Panc1 (cell line): Measurements from ENCODE around the gene TOP1. TPM values are rescaled to one million over a fixed set of nuclear protein-coding genes. Genes with fewer than 3 reads are reported as not detected.

Experiments used
- ATAC-seq: fragments of 200-7000 bp; cut with Tn5 transposase; 2 replicates; pipeline ENCODE4 v1.9.1; 2020; ENCODE audit warnings: mild to moderate bottlenecking, moderate library complexity
- BruUV-seq: library from RNA; stranded (reverse); fragments of 400-500 nt; replicated peaks from 2 replicates; lab custom pipeline; 2021; lab: Mats Ljungman, UMichigan
- CTCF ChIA-PET: fragments of 300-600 bp; sonication (Branson Sonifier 250); formaldehyde crosslinking; loops from one replicate; lab custom pipeline; 2022; ENCODE audit warnings: antibody characterized with exemption; lab: Charles Lee
- POLR2A ChIA-PET: fragments of 300-600 bp; sonication (Branson Sonifier 250); formaldehyde crosslinking; loops from one replicate; lab custom pipeline; 2022; ENCODE audit warnings: antibody characterized with exemption; lab: Charles Lee
- DNase-seq: peaks from one replicate; pipeline ENCODE4 v3.0.0-alpha.2; 2010; ENCODE audit warnings: low read depth, low spot score
- H3K27ac ChIP-seq: 2 replicates; pipeline ENCODE4 v1.5.1; 2011; ENCODE audit warnings: mild to moderate bottlenecking, low read length, inconsistent platforms
- H3K27me3 ChIP-seq: fragments of 200-500 bp; sonication (Bioruptor generic); 2 replicates; pipeline ENCODE4 v1.6.0; 2014; ENCODE audit warnings: low read length, inconsistent platforms; ENCODE audit not compliant: control insufficient read depth, insufficient read depth
- H3K36me3 ChIP-seq: fragments of 200-500 bp; sonication (Bioruptor generic); 2 replicates; pipeline ENCODE4 v1.5.1; 2014; ENCODE audit warnings: inconsistent platforms, mild to moderate bottlenecking, low read length, moderate library complexity; ENCODE audit not compliant: control insufficient read depth, insufficient read depth
- H3K4me1 ChIP-seq: 2 replicates; pipeline ENCODE4 v1.5.1; 2011; ENCODE audit warnings: inconsistent platforms, mild to moderate bottlenecking, low read length, moderate library complexity; ENCODE audit not compliant: control insufficient read depth, insufficient read depth
- H3K4me3 ChIP-seq, 2 experiments: 2 replicates each; pipeline ENCODE4 v1.5.1; 2011 to 2012; ENCODE audit warnings: low read depth in 2 of 2, low read length in 2 of 2, mild to moderate bottlenecking in 2 of 2, inconsistent platforms in 1 of 2, moderate library complexity in 1 of 2
- H3K9me3 ChIP-seq: fragments of 200-500 bp; sonication (Bioruptor generic); 2 replicates; pipeline ENCODE4 v1.5.1; 2014; ENCODE audit warnings: low read depth, mild to moderate bottlenecking, inconsistent platforms, low read length, moderate library complexity; ENCODE audit not compliant: control insufficient read depth, insufficient read depth
- POLR2AphosphoS5 ChIP-seq: IDR thresholded peaks from 2 replicates; pipeline ENCODE4 v1.6.1; 2012; ENCODE audit warnings: mild to moderate bottlenecking, low read depth, low read length, moderate library complexity
- SIN3A ChIP-seq: IDR thresholded peaks from 2 replicates; pipeline ENCODE4 v1.6.1; 2012; ENCODE audit warnings: low read depth, mild to moderate bottlenecking, low read length, moderate library complexity, borderline replicate concordance; ENCODE audit not compliant: insufficient read depth
- TCF7L2 ChIP-seq: IDR thresholded peaks from 2 replicates; pipeline ENCODE4 v1.6.1; 2011; ENCODE audit warnings: mild to moderate bottlenecking, low read depth, low read length, inconsistent platforms
- in situ Hi-C: cut with HindIII; loops from 2 replicates; pipeline ENCODE4 v1.10.0; 2016; ENCODE audit warnings: low sequenced_read_pairs, low pct_unique_long_range_greater_than_20kb
- intact Hi-C: fragments of 100-400 bp; cut with micrococcal nuclease; formaldehyde crosslinking; loops from one replicate; pipeline ENCODE4 v1.10.0; 2022; ENCODE audit not compliant: unreplicated experiment
- total RNA-seq: library from RNA; stranded (reverse); gene quantifications from one replicate; pipeline ENCODE4 v1.2.1, GENCODE V29; 2021; ENCODE audit not compliant: unreplicated experiment
- TF ChIP-seq, protein P1 (sequence below): fragments of 450-650 bp; IDR thresholded peaks from 2 replicates; pipeline ENCODE4 v1.5.1; 2017; ENCODE audit warnings: mild to moderate bottlenecking
- TF ChIP-seq, protein P2 (sequence below), 2 experiments: IDR thresholded peaks; 2 replicates each; pipeline ENCODE4 v1.6.1; 2011 to 2012; ENCODE audit warnings: low read depth in 2 of 2, control low read depth in 1 of 2, low read length in 1 of 2, mild to moderate bottlenecking in 1 of 2, moderate library complexity in 1 of 2; ENCODE audit not compliant: insufficient read depth in 1 of 2

Gene TOP1
- total RNA-seq, 1 experiment from 2014 or later = 65.2 TPM

DNA sequence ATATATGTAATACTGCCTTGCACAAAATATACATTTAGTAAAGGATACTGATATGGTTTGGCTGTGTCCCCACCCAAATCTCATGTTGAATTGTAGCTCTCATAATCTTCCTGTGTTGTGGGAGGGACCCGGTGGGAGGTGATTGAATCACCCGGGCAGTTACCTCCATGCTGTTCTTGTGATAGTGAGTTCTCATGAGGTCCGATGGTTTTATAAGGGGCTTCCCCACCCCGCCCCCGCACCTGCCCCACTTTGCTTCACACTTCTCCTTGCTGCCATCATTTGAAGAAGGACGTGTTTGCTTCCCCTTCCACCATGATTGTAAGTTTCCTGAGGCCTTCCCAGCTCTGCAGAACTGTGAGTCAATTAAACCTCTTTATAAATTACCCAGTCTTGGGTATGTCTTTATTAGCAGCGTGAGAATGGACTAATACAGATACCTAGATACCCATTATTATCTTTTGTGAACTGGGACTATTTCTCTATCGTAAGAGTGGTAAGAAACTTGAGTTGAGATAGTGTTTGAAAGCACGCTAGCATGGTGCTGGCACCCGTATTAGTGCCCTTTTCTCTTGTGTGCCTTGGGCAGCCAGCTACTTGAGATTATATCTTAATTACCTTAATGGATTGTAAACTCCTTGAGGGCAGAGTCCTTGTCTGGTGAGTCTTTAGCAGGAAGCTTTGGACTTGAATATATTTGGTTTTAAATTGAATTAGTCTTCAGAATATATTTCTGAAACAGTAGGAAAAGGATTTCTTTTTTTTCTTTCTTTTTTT lies 25.6 kb downstream of the TOP1 start:
- Histone ChIP-seq H3K27me3 (no peaks in the 10 kb centered on the region), H3K4me3 (no peak overlapping the region), H3K4me1 (peaks cover 9% of the 10 kb centered on the region; the same call in 1 of the 2 replicates), H3K36me3 (no peaks in the 10 kb centered on the region), H3K27ac (no peak overlapping the region), H3K9me3 (no peaks in the 10 kb centered on the region)
- CTCF ChIA-PET = no interaction called here
- intact Hi-C loops = no loop called here
- ATAC-seq (no peak), DNase-seq (no peak)
- no TSS peak for BruUV-seq
- TF ChIP-seq SIN3A (no peak), TCF7L2 (no peak), POLR2AphosphoS5 (no peak)
- TF ChIP-seq, protein P1, sequence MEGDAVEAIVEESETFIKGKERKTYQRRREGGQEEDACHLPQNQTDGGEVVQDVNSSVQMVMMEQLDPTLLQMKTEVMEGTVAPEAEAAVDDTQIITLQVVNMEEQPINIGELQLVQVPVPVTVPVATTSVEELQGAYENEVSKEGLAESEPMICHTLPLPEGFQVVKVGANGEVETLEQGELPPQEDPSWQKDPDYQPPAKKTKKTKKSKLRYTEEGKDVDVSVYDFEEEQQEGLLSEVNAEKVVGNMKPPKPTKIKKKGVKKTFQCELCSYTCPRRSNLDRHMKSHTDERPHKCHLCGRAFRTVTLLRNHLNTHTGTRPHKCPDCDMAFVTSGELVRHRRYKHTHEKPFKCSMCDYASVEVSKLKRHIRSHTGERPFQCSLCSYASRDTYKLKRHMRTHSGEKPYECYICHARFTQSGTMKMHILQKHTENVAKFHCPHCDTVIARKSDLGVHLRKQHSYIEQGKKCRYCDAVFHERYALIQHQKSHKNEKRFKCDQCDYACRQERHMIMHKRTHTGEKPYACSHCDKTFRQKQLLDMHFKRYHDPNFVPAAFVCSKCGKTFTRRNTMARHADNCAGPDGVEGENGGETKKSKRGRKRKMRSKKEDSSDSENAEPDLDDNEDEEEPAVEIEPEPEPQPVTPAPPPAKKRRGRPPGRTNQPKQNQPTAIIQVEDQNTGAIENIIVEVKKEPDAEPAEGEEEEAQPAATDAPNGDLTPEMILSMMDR = no peak
- TF ChIP-seq, protein P2, sequence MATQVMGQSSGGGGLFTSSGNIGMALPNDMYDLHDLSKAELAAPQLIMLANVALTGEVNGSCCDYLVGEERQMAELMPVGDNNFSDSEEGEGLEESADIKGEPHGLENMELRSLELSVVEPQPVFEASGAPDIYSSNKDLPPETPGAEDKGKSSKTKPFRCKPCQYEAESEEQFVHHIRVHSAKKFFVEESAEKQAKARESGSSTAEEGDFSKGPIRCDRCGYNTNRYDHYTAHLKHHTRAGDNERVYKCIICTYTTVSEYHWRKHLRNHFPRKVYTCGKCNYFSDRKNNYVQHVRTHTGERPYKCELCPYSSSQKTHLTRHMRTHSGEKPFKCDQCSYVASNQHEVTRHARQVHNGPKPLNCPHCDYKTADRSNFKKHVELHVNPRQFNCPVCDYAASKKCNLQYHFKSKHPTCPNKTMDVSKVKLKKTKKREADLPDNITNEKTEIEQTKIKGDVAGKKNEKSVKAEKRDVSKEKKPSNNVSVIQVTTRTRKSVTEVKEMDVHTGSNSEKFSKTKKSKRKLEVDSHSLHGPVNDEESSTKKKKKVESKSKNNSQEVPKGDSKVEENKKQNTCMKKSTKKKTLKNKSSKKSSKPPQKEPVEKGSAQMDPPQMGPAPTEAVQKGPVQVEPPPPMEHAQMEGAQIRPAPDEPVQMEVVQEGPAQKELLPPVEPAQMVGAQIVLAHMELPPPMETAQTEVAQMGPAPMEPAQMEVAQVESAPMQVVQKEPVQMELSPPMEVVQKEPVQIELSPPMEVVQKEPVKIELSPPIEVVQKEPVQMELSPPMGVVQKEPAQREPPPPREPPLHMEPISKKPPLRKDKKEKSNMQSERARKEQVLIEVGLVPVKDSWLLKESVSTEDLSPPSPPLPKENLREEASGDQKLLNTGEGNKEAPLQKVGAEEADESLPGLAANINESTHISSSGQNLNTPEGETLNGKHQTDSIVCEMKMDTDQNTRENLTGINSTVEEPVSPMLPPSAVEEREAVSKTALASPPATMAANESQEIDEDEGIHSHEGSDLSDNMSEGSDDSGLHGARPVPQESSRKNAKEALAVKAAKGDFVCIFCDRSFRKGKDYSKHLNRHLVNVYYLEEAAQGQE (IDR thresholded peaks at IDR 0.05; ENCODE audit: insufficient read depth in 1 of 2, low read depth in 2 of 2, low read length in 1 of 2) = no peak
- in situ Hi-C loops = no loop called here
- POLR2A ChIA-PET = no interaction called here

DNA sequence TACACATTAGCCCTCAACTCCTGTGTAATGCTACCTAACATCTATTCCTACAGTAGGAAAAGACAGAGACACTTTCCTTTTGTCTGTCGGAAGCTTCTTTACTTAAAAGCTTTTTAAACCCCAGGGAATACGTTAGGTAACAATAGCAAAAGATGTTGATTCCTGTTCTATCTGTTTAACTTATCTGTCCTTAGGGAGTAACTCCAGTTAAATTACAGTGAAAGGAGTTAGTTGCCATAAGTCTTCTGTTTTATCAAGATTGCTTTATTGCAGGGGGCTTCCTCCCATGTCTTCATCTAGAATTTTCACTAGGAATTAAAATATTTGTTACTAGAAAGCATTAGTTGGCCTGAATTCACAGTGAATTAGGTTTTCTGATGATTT lies 26.2 kb downstream of the TOP1 start:
- Histone ChIP-seq H3K9me3 (no peaks in the 10 kb centered on the region), H3K4me3 (no peak overlapping the region), H3K36me3 (no peaks in the 10 kb centered on the region), H3K27ac (no peak overlapping the region), H3K27me3 (no peaks in the 10 kb centered on the region), H3K4me1 (peaks cover 9% of the 10 kb centered on the region; the same call in 1 of the 2 replicates)
- ChIA-PET POLR2A (no interaction called here), CTCF (no interaction called here)
- ATAC-seq (no peak), DNase-seq (no peak)
- TF ChIP-seq POLR2AphosphoS5 (no peak), SIN3A (no peak), TCF7L2 (no peak)
- TF ChIP-seq, protein P2 (IDR thresholded peaks at IDR 0.05; ENCODE audit: insufficient read depth in 1 of 2, low read depth in 2 of 2, low read length in 1 of 2) = no peak
- TF ChIP-seq, protein P1 = no peak
- in situ Hi-C loops = no loop called here
- BruUV-seq = no TSS peak
- intact Hi-C loops = no loop called here
